ENCODE measurements around the gene NFKBIE. TPM values are rescaled to one million over a fixed set of nuclear protein-coding genes. Genes with fewer than 3 reads are reported as not detected.
"Not testable (repeated sequence)": the region's sequence is repeated elsewhere in the genome, so short reads cannot be mapped to it uniquely, and the experiment has no call there.

The NFKBIE gene
- total and polyA plus RNA-seq, 9 donors, result 3.2 to 7.7 (median 5.2) TPM

- not testable (repeated sequence) for H3K27ac ChIP-seq (ENCODE audit: low read length); DNase-seq; H3K4me3 ChIP-seq (ENCODE audit: low read length); H3K27me3 ChIP-seq (ENCODE audit: control insufficient read depth, insufficient read depth, low read length); H3K9me3 ChIP-seq (replicated peaks; ENCODE audit: control insufficient read depth, low read depth, low read length)
- WGBS (ENCODE audit: insufficient coverage), result 100% methylated on average over 1 of the region's 9 CpGs
- Histone ChIP-seq H3K36me3 (ENCODE audit: control insufficient read depth, insufficient read depth, low read length) (peaks cover 78% of the 10 kb centered on the region), H3K4me1 (ENCODE audit: control insufficient read depth, insufficient read depth, low read length) (peaks cover 54% of the 10 kb centered on the region)
Observed at GRCh38 chr6:44231426-44231825, 33.9 kb downstream of the NFKBIE start.

GRCh38 chr6:44230034-44230675 is 35.2 kb downstream of the NFKBIE start:
- WGBS (ENCODE audit: insufficient coverage), result 88% methylated on average over 1 of the region's 10 CpGs
- no peak overlapping the region for H3K4me3 ChIP-seq (ENCODE audit: low read length)
- no peaks in the 10 kb centered on the region for H3K27me3 ChIP-seq (ENCODE audit: control insufficient read depth, insufficient read depth, low read length)
- no peak for DNase-seq
- no peak overlapping the region for H3K27ac ChIP-seq (ENCODE audit: low read length)
- no peaks in the 10 kb centered on the region for H3K9me3 ChIP-seq (replicated peaks; ENCODE audit: control insufficient read depth, low read depth, low read length)
- H3K36me3 ChIP-seq (ENCODE audit: control insufficient read depth, insufficient read depth, low read length), result peaks cover 70% of the 10 kb centered on the region
- H3K4me1 ChIP-seq (ENCODE audit: control insufficient read depth, insufficient read depth, low read length), result peaks cover 64% of the 10 kb centered on the region

GRCh38 chr6:44229376-44230033 is 35.8 kb downstream of the NFKBIE start:
- H3K4me1 ChIP-seq (ENCODE audit: control insufficient read depth, insufficient read depth, low read length), result peaks cover 64% of the 10 kb centered on the region
- H3K27me3 ChIP-seq (ENCODE audit: control insufficient read depth, insufficient read depth, low read length), result no peaks in the 10 kb centered on the region
- peaks cover 64% of the 10 kb centered on the region for H3K36me3 ChIP-seq (ENCODE audit: control insufficient read depth, insufficient read depth, low read length)
- WGBS (ENCODE audit: insufficient coverage), result 95% methylated on average over 11 of the region's 11 CpGs
- H3K9me3 ChIP-seq (replicated peaks; ENCODE audit: control insufficient read depth, low read depth, low read length), result no peaks in the 10 kb centered on the region
- no peak overlapping the region for H3K27ac ChIP-seq (ENCODE audit: low read length)
- H3K4me3 ChIP-seq (ENCODE audit: low read length), result no peak overlapping the region
- no peak for DNase-seq

- H3K36me3 ChIP-seq (ENCODE audit: control insufficient read depth, insufficient read depth, low read length), result peaks cover 61% of the 10 kb centered on the region
- H3K27ac ChIP-seq (ENCODE audit: low read length), result no peak overlapping the region
- WGBS (ENCODE audit: insufficient coverage), result 82% methylated on average over 4 of the region's 5 CpGs
- peaks cover 64% of the 10 kb centered on the region for H3K4me1 ChIP-seq (ENCODE audit: control insufficient read depth, insufficient read depth, low read length)
- no peak overlapping the region for H3K4me3 ChIP-seq (ENCODE audit: low read length)
- H3K27me3 ChIP-seq (ENCODE audit: control insufficient read depth, insufficient read depth, low read length), result no peaks in the 10 kb centered on the region
- no peak for DNase-seq
- no peaks in the 10 kb centered on the region for H3K9me3 ChIP-seq (replicated peaks; ENCODE audit: control insufficient read depth, low read depth, low read length)
Observed at GRCh38 chr6:44228836-44229235, 36.5 kb downstream of the NFKBIE start.

- no peak overlapping the region for H3K4me3 ChIP-seq (ENCODE audit: low read length)
Observed at GRCh38 chr6:44228433-44228832, 36.9 kb downstream of the NFKBIE start.

GRCh38 chr6:44228031-44228430 is 37.3 kb downstream of the NFKBIE start:
- Histone ChIP-seq H3K4me3 (ENCODE audit: low read length) (no peak overlapping the region), H3K4me1 (ENCODE audit: control insufficient read depth, insufficient read depth, low read length) (peaks cover 59% of the 10 kb centered on the region), H3K9me3 (replicated peaks; ENCODE audit: control insufficient read depth, low read depth, low read length) (no peaks in the 10 kb centered on the region)

More at GRCh38 chr6:44228433-44228832, 36.9 kb downstream of the NFKBIE start:
- Histone ChIP-seq H3K27me3 (ENCODE audit: control insufficient read depth, insufficient read depth, low read length) (no peaks in the 10 kb centered on the region), H3K36me3 (ENCODE audit: control insufficient read depth, insufficient read depth, low read length) (peaks cover 57% of the 10 kb centered on the region), H3K4me1 (ENCODE audit: control insufficient read depth, insufficient read depth, low read length) (peaks cover 61% of the 10 kb centered on the region), H3K27ac (ENCODE audit: low read length) (no peak overlapping the region), H3K9me3 (replicated peaks; ENCODE audit: control insufficient read depth, low read depth, low read length) (no peaks in the 10 kb centered on the region)
- 88% methylated on average over 3 of the region's 7 CpGs for WGBS (ENCODE audit: insufficient coverage)
- DNase-seq, result no peak

GRCh38 chr6:44227148-44227793 is 38.1 kb downstream of the NFKBIE start:
- H3K4me1 ChIP-seq (ENCODE audit: control insufficient read depth, insufficient read depth, low read length), result peaks cover 63% of the 10 kb centered on the region
- DNase-seq, result peak; percentile 59
- WGBS (ENCODE audit: insufficient coverage), result 44% methylated on average over 6 of the region's 7 CpGs
- H3K27ac ChIP-seq (ENCODE audit: low read length), result peak overlapping the region; percentile 78
- peaks cover 48% of the 10 kb centered on the region for H3K36me3 ChIP-seq (ENCODE audit: control insufficient read depth, insufficient read depth, low read length)
- peak overlapping the region; percentile 5 for H3K4me3 ChIP-seq (ENCODE audit: low read length)
- H3K9me3 ChIP-seq (replicated peaks; ENCODE audit: control insufficient read depth, low read depth, low read length), result no peaks in the 10 kb centered on the region
- no peaks in the 10 kb centered on the region for H3K27me3 ChIP-seq (ENCODE audit: control insufficient read depth, insufficient read depth, low read length)

More at GRCh38 chr6:44228031-44228430, 37.3 kb downstream of the NFKBIE start:
- no peak for DNase-seq
- H3K36me3 ChIP-seq (ENCODE audit: control insufficient read depth, insufficient read depth, low read length), result peaks cover 55% of the 10 kb centered on the region
- H3K27ac ChIP-seq (ENCODE audit: low read length), result no peak overlapping the region
- 100% methylated on average over 1 of the region's 6 CpGs for WGBS (ENCODE audit: insufficient coverage)
- no peaks in the 10 kb centered on the region for H3K27me3 ChIP-seq (ENCODE audit: control insufficient read depth, insufficient read depth, low read length)

GRCh38 chr6:44226368-44227147 is 38.8 kb downstream of the NFKBIE start:
- peak; percentile 60 for DNase-seq
- H3K36me3 ChIP-seq (ENCODE audit: control insufficient read depth, insufficient read depth, low read length), result peaks cover 42% of the 10 kb centered on the region
- peak overlapping the region; percentile 78 for H3K27ac ChIP-seq (ENCODE audit: low read length)
- peaks cover 70% of the 10 kb centered on the region for H3K4me1 ChIP-seq (ENCODE audit: control insufficient read depth, insufficient read depth, low read length)
- H3K4me3 ChIP-seq (ENCODE audit: low read length), result peak overlapping the region; percentile 5
- no peaks in the 10 kb centered on the region for H3K27me3 ChIP-seq (ENCODE audit: control insufficient read depth, insufficient read depth, low read length)
- H3K9me3 ChIP-seq (replicated peaks; ENCODE audit: control insufficient read depth, low read depth, low read length), result no peaks in the 10 kb centered on the region
- WGBS (ENCODE audit: insufficient coverage), result 12% methylated on average over 9 of the region's 15 CpGs

- H3K27ac ChIP-seq (ENCODE audit: low read length), result peak overlapping the region; percentile 78
Observed at GRCh38 chr6:44225579-44226325, 39.6 kb downstream of the NFKBIE start.

More at GRCh38 chr6:44225579-44226325, 39.6 kb downstream of the NFKBIE start:
- no peaks in the 10 kb centered on the region for H3K27me3 ChIP-seq (ENCODE audit: control insufficient read depth, insufficient read depth, low read length)
- DNase-seq, result no peak
- no peak overlapping the region for H3K4me3 ChIP-seq (ENCODE audit: low read length)
- peaks cover 79% of the 10 kb centered on the region for H3K4me1 ChIP-seq (ENCODE audit: control insufficient read depth, insufficient read depth, low read length)
- H3K9me3 ChIP-seq (replicated peaks; ENCODE audit: control insufficient read depth, low read depth, low read length), result no peaks in the 10 kb centered on the region
- 85% methylated on average over 7 of the region's 8 CpGs for WGBS (ENCODE audit: insufficient coverage)
- peaks cover 35% of the 10 kb centered on the region for H3K36me3 ChIP-seq (ENCODE audit: control insufficient read depth, insufficient read depth, low read length)
